Vagina (tissue), 2 donors: ENCODE results near the gene FBXO8. TPM values are rescaled to one million over a fixed set of nuclear protein-coding genes. Genes with fewer than 3 reads are reported as not detected.

Experiments
- DNase-seq, 2 donors: peaks; one replicate each; pipeline ENCODE4 v3.0.0-alpha.2; 2017; ENCODE audit errors: extremely low spot score in 2 of 2
- H3K27ac ChIP-seq: fragments of 200-600 bp; sonication (generic); one replicate; pipeline ENCODE4 v1.5.1; 2019
- H3K27me3 ChIP-seq: fragments of 200-600 bp; sonication (generic); one replicate; pipeline ENCODE4 v1.5.1; 2019
- H3K36me3 ChIP-seq, 2 donors: fragments of 200-600 bp; sonication (generic); one replicate each; pipeline ENCODE4 v1.5.1; 2017 to 2019
- H3K4me1 ChIP-seq: fragments of 200-600 bp; sonication (generic); one replicate; pipeline ENCODE4 v1.5.1; 2019
- H3K4me3 ChIP-seq, 2 donors: fragments of 200-600 bp; sonication (generic); 1 replicate in 1 of 2; 2 replicates in 1 of 2; pipeline ENCODE4 v1.5.1; 2016 to 2019
- H3K9me3 ChIP-seq: fragments of 200-600 bp; sonication (generic); one replicate; pipeline ENCODE4 v1.5.1; 2019
- CTCF ChIP-seq, 3 experiments: fragments of 450-650 bp in 2 of 3; fragments of 200-600 bp in 1 of 3; sonication (generic) in 1 of 3; IDR thresholded peaks; one replicate each; pipeline ENCODE4 v1.5.1; 2017 to 2019; ENCODE audit warnings: antibody characterized with exemption in 3 of 3, mild to moderate bottlenecking in 2 of 3, moderate library complexity in 2 of 3
- POLR2A ChIP-seq, 2 donors: fragments of 450-650 bp; IDR thresholded peaks; one replicate each; pipeline ENCODE4 v1.6.1; 2017; ENCODE audit warnings: antibody characterized with exemption in 2 of 2, mild to moderate bottlenecking in 2 of 2, moderate library complexity in 2 of 2
- POLR2AphosphoS5 ChIP-seq, 2 donors: sonication (generic); formaldehyde crosslinking; IDR thresholded peaks; one replicate each; pipeline ENCODE4 v1.9.0; 2017; ENCODE audit warnings: antibody characterized with exemption in 2 of 2, mild to moderate bottlenecking in 2 of 2, low read depth in 1 of 2; ENCODE audit not compliant: insufficient read depth in 1 of 2
- intact Hi-C: fragments of 100-400 bp; cut with DNase I; formaldehyde crosslinking; loops from one replicate; pipeline ENCODE4 v1.15.1; 2023
- total RNA-seq: library from RNA; depleted of rRNA; stranded (reverse); fragments of >200 nt; gene quantifications from one replicate; pipeline ENCODE4 v1.2.3, GENCODE V29; 2016

The FBXO8 gene
- total RNA-seq, 1 donor from 2014 or later, result 24.3 TPM

DNA sequence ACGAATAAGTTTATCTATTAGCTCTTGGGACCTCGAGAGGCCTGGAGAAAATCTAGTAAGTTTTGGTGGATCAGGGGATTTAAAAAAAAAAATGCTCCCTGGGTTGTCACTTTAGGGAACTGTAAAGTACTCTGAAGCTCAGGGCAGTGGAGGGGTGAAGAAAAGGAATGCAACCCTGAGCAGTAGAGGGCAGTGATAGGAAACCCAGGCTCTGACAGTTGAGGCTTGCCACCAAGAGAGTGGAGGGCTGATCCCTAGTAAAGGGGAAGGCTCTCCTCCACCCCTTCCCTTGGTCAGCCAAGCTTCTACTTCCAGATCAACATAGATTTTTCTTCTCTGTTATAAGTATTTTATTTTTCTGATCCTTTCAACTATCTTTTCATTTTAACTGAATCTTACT is 73.1 kb downstream of the FBXO8 start:
- Histone ChIP-seq H3K4me3 (no peak overlapping the region), H3K36me3 (no peaks in the 10 kb centered on the region), H3K27ac (no peak overlapping the region), H3K27me3 (peaks cover 31% of the 10 kb centered on the region), H3K4me1 (peaks cover 20% of the 10 kb centered on the region), H3K9me3 (no peaks in the 10 kb centered on the region)
- TF ChIP-seq POLR2AphosphoS5 (IDR thresholded peaks at IDR 0.05; ENCODE audit: insufficient read depth in 1 of 2, low read depth in 1 of 2) (no peak), POLR2A (IDR thresholded peaks at IDR 0.05) (no peak), CTCF (IDR thresholded peaks at IDR 0.05) (no peak)
- no peak for DNase-seq
- intact Hi-C loops, result no loop called here

DNA sequence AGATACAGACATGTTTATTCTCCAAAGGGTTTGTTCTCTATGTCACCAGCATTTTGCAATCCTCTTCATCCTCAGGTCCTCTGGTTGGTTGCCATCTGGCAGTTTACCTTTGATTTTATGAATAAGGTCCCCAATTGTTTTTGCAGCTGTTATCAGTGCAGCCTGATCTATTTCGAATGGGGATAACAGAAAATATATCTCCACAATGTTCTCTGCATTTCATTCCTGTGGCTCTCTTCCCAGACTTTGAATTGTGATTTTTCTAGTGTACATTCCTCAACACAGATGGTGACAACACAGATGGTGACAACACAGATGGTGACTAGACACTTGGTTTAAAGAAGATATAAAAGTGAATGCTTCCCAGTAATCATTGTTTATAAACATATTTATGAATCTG is 74.1 kb downstream of the FBXO8 start:
- Histone ChIP-seq H3K36me3 (no peaks in the 10 kb centered on the region), H3K9me3 (no peaks in the 10 kb centered on the region), H3K27ac (no peak overlapping the region), H3K4me3 (no peak overlapping the region), H3K4me1 (peaks cover 13% of the 10 kb centered on the region), H3K27me3 (peaks cover 24% of the 10 kb centered on the region)
- TF ChIP-seq POLR2A (IDR thresholded peaks at IDR 0.05) (no peak), CTCF (IDR thresholded peaks at IDR 0.05) (no peak), POLR2AphosphoS5 (IDR thresholded peaks at IDR 0.05; ENCODE audit: insufficient read depth in 1 of 2, low read depth in 1 of 2) (no peak)
- DNase-seq, result no peak
- intact Hi-C loops, result no loop called here

DNA sequence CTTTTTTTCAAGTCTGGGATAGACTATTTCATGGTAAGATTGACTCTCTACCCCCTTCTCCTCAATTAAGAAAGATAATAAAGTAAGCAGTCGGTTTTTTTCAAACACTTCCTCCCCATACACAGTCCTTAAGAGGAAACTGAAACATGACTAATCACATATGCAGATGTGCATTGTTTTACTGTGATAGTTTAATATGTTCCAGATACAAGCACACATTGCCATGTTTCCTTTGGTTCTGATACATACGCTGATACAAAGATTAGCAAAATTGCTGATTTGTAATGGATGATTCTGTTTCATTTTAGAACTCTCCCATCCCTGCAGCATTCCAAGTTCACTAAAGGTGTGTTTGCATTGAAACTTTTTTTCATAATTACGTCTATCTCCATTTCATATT is 76.1 kb downstream of the FBXO8 start:
- Histone ChIP-seq H3K27ac (no peak overlapping the region), H3K4me3 (no peak overlapping the region), H3K36me3 (no peaks in the 10 kb centered on the region), H3K27me3 (peaks cover 5% of the 10 kb centered on the region), H3K9me3 (no peaks in the 10 kb centered on the region), H3K4me1 (peaks cover 9% of the 10 kb centered on the region)
- intact Hi-C loops, result no loop called here
- DNase-seq, result no peak
- TF ChIP-seq CTCF (IDR thresholded peaks at IDR 0.05), result no peak

DNA sequence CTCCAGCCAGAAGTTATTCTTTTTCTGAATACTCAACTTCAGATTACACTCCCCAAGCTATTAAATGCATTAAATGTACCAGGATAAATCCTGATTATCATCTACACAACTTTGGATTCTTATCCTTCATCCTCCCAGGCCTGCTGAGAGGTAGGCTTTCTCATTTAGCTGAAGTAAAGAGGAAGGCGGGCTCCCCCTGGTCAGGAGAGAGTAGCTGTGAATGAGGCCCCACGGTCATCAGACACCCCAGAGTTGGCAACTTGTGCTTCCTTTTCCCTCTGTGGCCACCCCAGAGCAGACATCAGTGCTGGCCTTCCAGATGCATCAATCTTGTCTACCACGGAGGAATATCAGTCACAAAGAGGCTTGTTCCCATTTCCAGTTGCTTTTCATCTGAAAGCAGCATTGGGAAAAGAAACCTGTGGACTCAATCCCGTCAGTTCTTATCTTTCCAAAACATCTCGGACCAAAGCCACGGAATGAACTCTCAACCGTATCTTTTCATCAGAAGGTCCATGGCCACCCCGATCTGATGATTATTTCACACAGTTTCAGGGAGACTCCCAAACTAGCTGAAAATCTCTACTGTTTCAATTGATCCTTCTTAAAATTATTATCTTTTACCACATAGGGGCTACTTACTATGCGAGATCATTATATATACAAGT is 79.2 kb downstream of the FBXO8 start:
- peaks cover 2% of the 10 kb centered on the region for H3K27me3 ChIP-seq
- no peak overlapping the region for H3K4me3 ChIP-seq
- no peaks in the 10 kb centered on the region for H3K4me1 ChIP-seq
- no peaks in the 10 kb centered on the region for H3K36me3 ChIP-seq
- DNase-seq, result no peak
- no peak for TF ChIP-seq POLR2A (IDR thresholded peaks at IDR 0.05)
- no peak for TF ChIP-seq POLR2AphosphoS5 (IDR thresholded peaks at IDR 0.05; ENCODE audit: insufficient read depth in 1 of 2, low read depth in 1 of 2)
- no peak for TF ChIP-seq CTCF (IDR thresholded peaks at IDR 0.05)
- H3K27ac ChIP-seq, result no peak overlapping the region
- intact Hi-C loops, result no loop called here
- no peaks in the 10 kb centered on the region for H3K9me3 ChIP-seq

GRCh38 chr4:174201871-174202270 is 81.6 kb downstream of the FBXO8 start:
- Histone ChIP-seq H3K36me3 (no peaks in the 10 kb centered on the region), H3K27me3 (peaks cover 2% of the 10 kb centered on the region), H3K4me3 (no peak overlapping the region), H3K4me1 (no peaks in the 10 kb centered on the region), H3K9me3 (no peaks in the 10 kb centered on the region), H3K27ac (no peak overlapping the region)
- no peak for DNase-seq
- intact Hi-C loops, result no loop called here
- no peak for TF ChIP-seq POLR2A (IDR thresholded peaks at IDR 0.05)
- TF ChIP-seq POLR2AphosphoS5 (IDR thresholded peaks at IDR 0.05; ENCODE audit: insufficient read depth in 1 of 2, low read depth in 1 of 2), result no peak
- TF ChIP-seq CTCF (IDR thresholded peaks at IDR 0.05), result no peak
